Activated CD8-positive, alpha-beta memory T cell treated with anti-CD3 and anti-CD28 coated beads, Interleukin-2, amount 50 U/mL, for 48 hours (primary cell): ENCODE measurements around the gene ATPAF2.

Experiments used
- DNase-seq: peaks from one replicate; pipeline ENCODE4 v3.0.0-alpha.2; 2020

The ATPAF2 gene

GRCh38 chr17:18038861-18039534, at the start of gene ATPAF2, which contains the start of gene GID4:
ATPAF2 (minus strand) TSS chr17:18039168; CDS start chr17:18039013, 155 bp downstream.
GID4 (plus strand) TSS chr17:18039408; CDS start chr17:18039465, 57 bp downstream.
- DNase-seq, result peak; percentile 99

GRCh38 chr17:18087610-18088491, 48.9 kb upstream of the ATPAF2 start, which contains the start of gene DRG2:
DRG2 (plus strand) TSS chr17:18087948; CDS start chr17:18088024, 76 bp downstream.
- peak; percentile 98 for DNase-seq

GRCh38 chr17:18084256-18084655, 45.3 kb upstream of the ATPAF2 start:
- DNase-seq, result no peak

- no peak for DNase-seq
Measured at GRCh38 chr17:18079543-18079942, 40.6 kb upstream of the ATPAF2 start.

GRCh38 chr17:18076936-18077335, 38.0 kb upstream of the ATPAF2 start:
- no peak for DNase-seq

- DNase-seq, result no peak
Measured at GRCh38 chr17:18074566-18075272, 35.8 kb upstream of the ATPAF2 start.

- no peak for DNase-seq
Measured at GRCh38 chr17:18071751-18072150, 32.8 kb upstream of the ATPAF2 start.

GRCh38 chr17:18070861-18071340, 31.9 kb upstream of the ATPAF2 start:
- no peak for DNase-seq

GRCh38 chr17:18069101-18069500, 30.1 kb upstream of the ATPAF2 start:
- DNase-seq, result no peak

GRCh38 chr17:18066866-18067265, 27.9 kb upstream of the ATPAF2 start:
- no peak for DNase-seq

GRCh38 chr17:18065546-18065945, 26.6 kb upstream of the ATPAF2 start:
- no peak for DNase-seq

- no peak for DNase-seq
Measured at GRCh38 chr17:18064053-18064452, 25.1 kb upstream of the ATPAF2 start.

- no peak for DNase-seq
Measured at GRCh38 chr17:18059283-18059682, 20.3 kb upstream of the ATPAF2 start.

GRCh38 chr17:18056214-18056613, 17.2 kb upstream of the ATPAF2 start:
- DNase-seq, result no peak

GRCh38 chr17:18055597-18055996, 16.6 kb upstream of the ATPAF2 start:
- no peak for DNase-seq

GRCh38 chr17:18045691-18046350, 6.9 kb upstream of the ATPAF2 start:
- DNase-seq, result no peak

GRCh38 chr17:18044609-18045008, 5.6 kb upstream of the ATPAF2 start:
- no peak for DNase-seq

- no peak for DNase-seq
Measured at GRCh38 chr17:18043491-18043890, 4.5 kb upstream of the ATPAF2 start.

- DNase-seq, result no peak
Measured at GRCh38 chr17:18042983-18043382, 4.0 kb upstream of the ATPAF2 start.

- DNase-seq, result no peak
Measured at GRCh38 chr17:18041776-18042175, 2.8 kb upstream of the ATPAF2 start.

- no peak for DNase-seq
Measured at GRCh38 chr17:18040261-18040858, 1.4 kb upstream of the ATPAF2 start.
